PC-3 (cell line): Measurements from ENCODE around the gene FOXM1. TPM values are rescaled to one million over a fixed set of nuclear protein-coding genes. Genes with fewer than 3 reads are reported as not detected.
A peak's percentile ranks its signal among the peaks of the same experiment; 100 is the strongest.

ENCODE experiments used
- ATAC-seq: fragments of 200-7000 bp; cut with Tn5 transposase; 2 replicates; pipeline ENCODE4 v1.9.1; 2020; ENCODE audit warnings: mild to moderate bottlenecking, moderate library complexity
- Bru-seq: library from RNA; stranded (reverse); fragments of 400-500 nt; gene quantifications from one replicate; lab custom pipeline; 2021; lab: Mats Ljungman, UMichigan
- BruChase-seq, 2 experiments: library from RNA; stranded (reverse); fragments of 400-500 nt; gene quantifications; one replicate each; lab custom pipeline; 2021; lab: Mats Ljungman, UMichigan
- BruUV-seq: library from RNA; stranded (reverse); fragments of 400-500 nt; replicated peaks from 2 replicates; lab custom pipeline; 2021; lab: Mats Ljungman, UMichigan
- CTCF ChIA-PET: fragments of 300-600 bp; sonication (Branson Sonifier 250); formaldehyde crosslinking; loops from one replicate; lab custom pipeline; 2022; ENCODE audit warnings: antibody characterized with exemption; lab: Charles Lee
- POLR2A ChIA-PET: fragments of 300-600 bp; sonication (Branson Sonifier 250); formaldehyde crosslinking; loops from one replicate; lab custom pipeline; 2022; ENCODE audit warnings: antibody characterized with exemption; ENCODE audit not compliant: unreplicated experiment; lab: Charles Lee
- DNase-seq: peaks from one replicate; pipeline ENCODE4 v3.0.0-alpha.2; 2015
- H2AFZ ChIP-seq: fragments of 300-600 bp; sonication (generic); 2 replicates; pipeline ENCODE4 v1.6.0; 2016; ENCODE audit warnings: antibody characterized with exemption, low read length
- H3F3A ChIP-seq: fragments of 300-600 bp; sonication (generic); one replicate; pipeline ENCODE4 v1.6.0; 2017; ENCODE audit warnings: antibody characterized with exemption, low read length, control low read depth, mild to moderate bottlenecking; ENCODE audit not compliant: unreplicated experiment
- H3K27ac ChIP-seq: fragments of 300-600 bp; sonication (generic); 2 replicates; pipeline ENCODE4 v1.5.1; 2016; ENCODE audit warnings: mild to moderate bottlenecking, low read length
- H3K27me3 ChIP-seq: fragments of 300-600 bp; sonication (generic); 2 replicates; pipeline ENCODE4 v1.6.1; 2016; ENCODE audit warnings: low read length, mixed read lengths
- H3K36me3 ChIP-seq: fragments of 300-600 bp; sonication (generic); 2 replicates; pipeline ENCODE4 v1.6.1; 2016; ENCODE audit warnings: low read depth, mixed run types, low read length, mixed read lengths
- H3K4me1 ChIP-seq: fragments of 300-600 bp; sonication (generic); 2 replicates; pipeline ENCODE4 v1.5.1; 2016; ENCODE audit warnings: low read length; ENCODE audit not compliant: insufficient read depth
- H3K4me2 ChIP-seq: fragments of 300-600 bp; sonication (generic); 2 replicates; pipeline ENCODE4 v1.6.0; 2016; ENCODE audit warnings: low read length
- H3K4me3 ChIP-seq: fragments of 300-600 bp; sonication (generic); 2 replicates; pipeline ENCODE4 v1.5.1; 2016; ENCODE audit warnings: mild to moderate bottlenecking, low read length, mixed read lengths
- H3K79me2 ChIP-seq: fragments of 300-600 bp; sonication (generic); 2 replicates; pipeline ENCODE4 v1.6.1; 2017; ENCODE audit warnings: low read length, mixed read lengths
- H3K9ac ChIP-seq: fragments of 300-600 bp; sonication (generic); 2 replicates; pipeline ENCODE4 v1.6.0; 2016; ENCODE audit warnings: mild to moderate bottlenecking, low read length
- H3K9me2 ChIP-seq: fragments of 300-600 bp; sonication (generic); replicated peaks from 2 replicates; pipeline ENCODE4 v1.6.1; 2016; ENCODE audit warnings: mixed run types, low read length, mixed read lengths
- H3K9me3 ChIP-seq: fragments of 300-600 bp; sonication (generic); 2 replicates; pipeline ENCODE4 v1.6.1; 2016; ENCODE audit warnings: low read length, mixed read lengths
- H4K20me1 ChIP-seq: fragments of 300-600 bp; sonication (generic); 2 replicates; pipeline ENCODE4 v1.6.1; 2016; ENCODE audit warnings: low read length, mixed read lengths
- CTCF ChIP-seq: fragments of 300-600 bp; sonication (generic); conservative IDR thresholded peaks from 2 replicates; pipeline ENCODE4 v1.5.1; 2017; ENCODE audit warnings: antibody characterized with exemption, low read depth, mild to moderate bottlenecking, low read length
- EZH2 ChIP-seq: fragments of 300-600 bp; sonication (generic); IDR thresholded peaks from one replicate; pipeline ENCODE4 v1.6.1; 2017; ENCODE audit warnings: antibody characterized with exemption, mild to moderate bottlenecking, low read length; ENCODE audit not compliant: unreplicated experiment
- EZH2phosphoT487 ChIP-seq: fragments of 300-600 bp; sonication (generic); IDR thresholded peaks from 2 replicates; pipeline ENCODE4 v1.6.1; 2018; ENCODE audit warnings: mild to moderate bottlenecking, antibody characterized with exemption, low read length, borderline replicate concordance
- intact Hi-C: fragments of 100-400 bp; cut with micrococcal nuclease; formaldehyde crosslinking; loops from 2 replicates; pipeline ENCODE4 v1.9.0; 2023
- long read RNA-seq: library from polyadenylated mRNA; unstranded; transcript quantifications from one replicate; pipeline ENCODE4 v2.0.0, GENCODE V29; 2021; ENCODE audit not compliant: unreplicated experiment
- total RNA-seq: library from RNA; depleted of rRNA; stranded (reverse); fragments of >200 nt; gene quantifications from 2 replicates; pipeline ENCODE4 v1.2.3, GENCODE V29; 2014; rRNA removed

Gene FOXM1
- total RNA-seq (71.4 and 88.6 TPM in 2 replicates), Bru-seq, nascent RNA (percentile 62 among the genes with signal in this experiment), BruChase-seq, experiment 1, labeled RNA remaining after a 6-hour chase (percentile 78 among the genes with signal in this experiment), BruChase-seq, experiment 2, labeled RNA remaining after a 2-hour chase (percentile 40 among the genes with signal in this experiment)
- long read RNA-seq, partial matches to known transcripts, result 3 of 39 reads
- long read RNA-seq, other reads (novel, unspliced or antisense), result 35 of 39 reads

GRCh38 chr12:2877047-2877952 is at the start of gene FOXM1, which contains the start of gene RHNO1:
FOXM1 (minus strand) TSS chr12:2877174; CDS start chr12:2874478, 2,696 bp downstream.
RHNO1 (plus strand) TSS chr12:2877223; CDS start chr12:2885367, 8,144 bp downstream.
- H3K9me3 ChIP-seq, result no peaks in the 10 kb centered on the region
- peak within 1 kb of the TSS; percentile 96 for H3K9ac ChIP-seq
- peak within 1 kb of the TSS; percentile 72 for H3K4me3 ChIP-seq
- no peaks in the 10 kb centered on the region for H4K20me1 ChIP-seq
- H3K27me3 ChIP-seq, result no peaks in the 10 kb centered on the region
- TF ChIP-seq EZH2 (no peak), EZH2phosphoT487 (no peak), CTCF (no peak)
- ChIA-PET CTCF (no interaction called here), POLR2A (interaction anchor here (0.6 kb wide), 1 partner anchor 45 kb away, joined by 3 read pairs; no protein-coding TSS in a partner anchor)
- DNase-seq, result peak; percentile 85
- intact Hi-C loops, result loop anchor here (2.0 to 5.0 kb wide), 2 partner anchors 14 to 65 kb away; partner anchors contain the start of genes ITFG2 and TULP3
- H3K4me2 ChIP-seq, result peak within 1 kb of the TSS; percentile 100
- no peaks in the 10 kb centered on the region for H3K9me2 ChIP-seq
- no peaks in the 10 kb centered on the region for H3F3A ChIP-seq
- TSS peak; percentile 73 for BruUV-seq
- H3K4me1 ChIP-seq, result peaks cover 13% of the 10 kb centered on the region
- H3K36me3 ChIP-seq, result peaks cover 14% of the 10 kb centered on the region
- ATAC-seq, result peak; percentile 84
- peak within 1 kb of the TSS; percentile 85 for H2AFZ ChIP-seq
- H3K79me2 ChIP-seq, result peaks cover 92% of the 10 kb centered on the region
- H3K27ac ChIP-seq, result peak within 1 kb of the TSS; percentile 70

- peaks cover 9% of the 10 kb centered on the region for H3K4me1 ChIP-seq
- H3K27me3 ChIP-seq, result no peaks in the 10 kb centered on the region
- H3K4me2 ChIP-seq, result peak overlapping the region; percentile 19
- POLR2A ChIA-PET, result interaction anchor here (0.7 kb wide), 1 partner anchor 25 kb away, joined by 20 read pairs; no protein-coding TSS in a partner anchor
- DNase-seq (peak; percentile 40), ATAC-seq (peak; percentile 69)
- CTCF ChIA-PET, result interaction anchor here (0.6 to 1.0 kb wide), 2 partner anchors 40 to 1963 kb away, joined by 3 read pairs; no protein-coding TSS in a partner anchor
- intact Hi-C loops, result no loop called here
- H3K36me3 ChIP-seq, result peaks cover 3% of the 10 kb centered on the region
- H3K9ac ChIP-seq, result no peak overlapping the region
- H3F3A ChIP-seq, result no peaks in the 10 kb centered on the region
- no TSS peak for BruUV-seq
- H4K20me1 ChIP-seq, result no peaks in the 10 kb centered on the region
- H2AFZ ChIP-seq, result 0 out of 2 replicates have a peak overlapping the region, but pooled peaks have one; percentile 3
- no peak for TF ChIP-seq CTCF
- no peak for TF ChIP-seq EZH2phosphoT487
- no peak for TF ChIP-seq EZH2
- H3K9me2 ChIP-seq, result no peaks in the 10 kb centered on the region
- H3K9me3 ChIP-seq, result no peaks in the 10 kb centered on the region
- H3K4me3 ChIP-seq, result 0 out of 2 replicates have a peak overlapping the region, but pooled peaks have one; percentile 14
- no peaks in the 10 kb centered on the region for H3K79me2 ChIP-seq
- H3K27ac ChIP-seq, result peak overlapping the region; percentile 37; the same call in 1 of the 2 replicates
Observed at GRCh38 chr12:2925322-2925995, 48.5 kb upstream of the FOXM1 start.
